Upper lobe of right lung (tissue), 1 donor: ENCODE data around the gene TMEM127. TPM values are rescaled to one million over a fixed set of nuclear protein-coding genes. Genes with fewer than 3 reads are reported as not detected.
"Not testable (repeated sequence)": the region's sequence is repeated elsewhere in the genome, so short reads cannot be mapped to it uniquely, and the experiment has no call there.

Experiments
- ATAC-seq: fragments of 200-7000 bp; cut with Tn5 transposase; one replicate; pipeline ENCODE4 v1.9.1; 2020; ENCODE audit warnings: mild to moderate bottlenecking, moderate library complexity
- DNase-seq: peaks from one replicate; pipeline ENCODE4 v3.0.0-alpha.2; 2020
- H3K27ac ChIP-seq: fragments of 200-600 bp; one replicate; pipeline ENCODE4 v1.8.0; 2022
- H3K27me3 ChIP-seq: fragments of 200-600 bp; one replicate; pipeline ENCODE4 v1.8.0; 2022; ENCODE audit warnings: mild to moderate bottlenecking
- H3K36me3 ChIP-seq: fragments of 200-600 bp; one replicate; pipeline ENCODE4 v1.8.0; 2022
- H3K4me1 ChIP-seq: fragments of 200-600 bp; one replicate; pipeline ENCODE4 v1.8.0; 2022
- H3K4me3 ChIP-seq: fragments of 200-600 bp; one replicate; pipeline ENCODE4 v1.8.0; 2022; ENCODE audit warnings: mild to moderate bottlenecking
- H3K9me3 ChIP-seq: fragments of 200-600 bp; one replicate; pipeline ENCODE4 v1.8.0; 2022
- intact Hi-C: fragments of 100-400 bp; cut with DNase I; formaldehyde crosslinking; loops from one replicate; pipeline ENCODE4 v1.11.0; 2022
- total RNA-seq: library from RNA; stranded (reverse); fragmentation: NEBNext Ultra II Directional; extraction: Animal tissue kit (Norgen Biotek cat#: 25700); gene quantifications from one replicate; pipeline ENCODE4 v1.2.1, GENCODE V29; 2021
- TF ChIP-seq, protein P1 (sequence below): fragments of 200-600 bp; IDR thresholded peaks from one replicate; pipeline ENCODE4 v1.8.0; 2022; ENCODE audit warnings: antibody characterized with exemption
- donor health status: DM: no; HTN: yes; CAD: no; lungs with severe emphysema.

Gene TMEM127
- total RNA-seq, 1 donor from 2014 or later = 67.3 TPM

DNA sequence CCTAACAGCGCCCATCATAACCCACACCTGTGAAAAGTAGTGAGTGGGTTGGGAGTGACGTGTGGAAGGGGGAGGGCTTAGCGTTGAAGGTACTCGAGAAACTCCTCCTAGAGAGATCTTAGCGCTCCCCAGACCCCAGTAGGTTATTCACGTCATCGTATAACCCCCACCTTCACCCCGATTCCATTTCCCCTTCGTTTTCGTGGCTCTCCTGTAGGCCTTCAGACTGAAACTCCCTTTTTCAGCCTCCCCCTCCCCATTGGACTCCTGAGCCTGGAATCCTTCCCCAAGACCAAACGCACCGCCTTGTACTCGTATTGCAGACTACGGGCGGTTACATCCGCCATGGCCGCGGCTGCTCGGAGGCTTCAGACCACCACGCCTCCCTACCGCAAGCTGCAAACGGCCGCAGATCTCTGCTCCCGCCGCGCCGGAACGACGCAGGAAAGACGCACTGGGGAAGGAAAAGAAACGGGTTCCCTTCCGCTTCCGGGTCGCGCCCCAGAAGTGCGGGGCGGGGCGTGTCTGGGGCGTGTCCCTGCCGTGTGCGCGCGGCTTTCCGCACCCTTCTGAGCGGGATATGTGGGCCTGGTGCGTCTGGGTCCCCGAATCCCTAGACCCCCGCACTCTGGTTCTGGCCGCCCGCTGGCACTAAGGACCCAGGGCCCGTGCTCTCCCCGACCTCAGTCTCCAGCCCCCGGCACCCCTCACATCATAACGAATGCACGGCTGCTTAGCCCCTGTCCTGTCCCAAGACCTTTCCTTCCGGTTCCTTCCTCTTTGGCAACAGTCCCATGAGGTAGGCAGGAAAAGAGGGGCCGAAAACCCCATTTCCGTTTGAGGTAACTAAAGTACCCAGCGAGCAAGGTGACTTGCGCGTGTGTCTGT is 39.5 kb upstream of the TMEM127 start, which contains the start of gene SNRNP200:
Gene SNRNP200, minus strand, starts transcription at position 456 of the 888 bp plus-strand sequence. Its CDS starts 109 bp downstream, at position 347.
- intact Hi-C loops = no loop called here
- H3K4me3 ChIP-seq = peak within 1 kb of the TSS; percentile 69
- peaks cover 41% of the 10 kb centered on the region for H3K36me3 ChIP-seq
- H3K27me3 ChIP-seq = no peaks in the 10 kb centered on the region
- TF ChIP-seq, protein P1, sequence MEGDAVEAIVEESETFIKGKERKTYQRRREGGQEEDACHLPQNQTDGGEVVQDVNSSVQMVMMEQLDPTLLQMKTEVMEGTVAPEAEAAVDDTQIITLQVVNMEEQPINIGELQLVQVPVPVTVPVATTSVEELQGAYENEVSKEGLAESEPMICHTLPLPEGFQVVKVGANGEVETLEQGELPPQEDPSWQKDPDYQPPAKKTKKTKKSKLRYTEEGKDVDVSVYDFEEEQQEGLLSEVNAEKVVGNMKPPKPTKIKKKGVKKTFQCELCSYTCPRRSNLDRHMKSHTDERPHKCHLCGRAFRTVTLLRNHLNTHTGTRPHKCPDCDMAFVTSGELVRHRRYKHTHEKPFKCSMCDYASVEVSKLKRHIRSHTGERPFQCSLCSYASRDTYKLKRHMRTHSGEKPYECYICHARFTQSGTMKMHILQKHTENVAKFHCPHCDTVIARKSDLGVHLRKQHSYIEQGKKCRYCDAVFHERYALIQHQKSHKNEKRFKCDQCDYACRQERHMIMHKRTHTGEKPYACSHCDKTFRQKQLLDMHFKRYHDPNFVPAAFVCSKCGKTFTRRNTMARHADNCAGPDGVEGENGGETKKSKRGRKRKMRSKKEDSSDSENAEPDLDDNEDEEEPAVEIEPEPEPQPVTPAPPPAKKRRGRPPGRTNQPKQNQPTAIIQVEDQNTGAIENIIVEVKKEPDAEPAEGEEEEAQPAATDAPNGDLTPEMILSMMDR = no peak
- peak; percentile 100 for ATAC-seq
- H3K27ac ChIP-seq = peak within 1 kb of the TSS; percentile 67
- no peaks in the 10 kb centered on the region for H3K9me3 ChIP-seq
- DNase-seq = peak; percentile 94
- H3K4me1 ChIP-seq = peaks cover 28% of the 10 kb centered on the region

DNA sequence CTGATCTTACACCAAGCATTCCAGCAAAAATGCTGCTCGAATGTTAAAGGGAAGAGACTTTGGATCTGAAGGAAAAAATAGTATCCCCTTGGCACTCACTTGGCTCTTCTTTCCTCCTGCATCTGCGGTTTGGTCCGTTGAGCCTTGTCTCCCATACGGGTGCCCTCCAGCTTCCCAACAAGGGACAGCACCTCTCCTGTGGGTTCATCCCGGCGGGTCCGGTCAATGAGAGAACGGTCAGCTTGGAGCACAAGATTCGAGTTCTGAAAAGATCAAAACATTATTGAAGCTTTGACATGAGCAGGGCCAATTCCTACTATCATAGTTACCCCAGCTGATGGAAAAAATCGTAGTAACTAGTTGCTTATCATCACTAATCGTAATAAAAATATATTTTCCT is 38.8 kb upstream of the TMEM127 start:
- Histone ChIP-seq H3K9me3 (no peaks in the 10 kb centered on the region), H3K36me3 (peaks cover 49% of the 10 kb centered on the region), H3K27ac (peak overlapping the region; percentile 67), H3K4me3 (peak overlapping the region; percentile 69), H3K4me1 (peaks cover 28% of the 10 kb centered on the region), H3K27me3 (no peaks in the 10 kb centered on the region)
- intact Hi-C loops = no loop called here
- ATAC-seq = no peak
- no peak for DNase-seq
- TF ChIP-seq, protein P1 = no peak

DNA sequence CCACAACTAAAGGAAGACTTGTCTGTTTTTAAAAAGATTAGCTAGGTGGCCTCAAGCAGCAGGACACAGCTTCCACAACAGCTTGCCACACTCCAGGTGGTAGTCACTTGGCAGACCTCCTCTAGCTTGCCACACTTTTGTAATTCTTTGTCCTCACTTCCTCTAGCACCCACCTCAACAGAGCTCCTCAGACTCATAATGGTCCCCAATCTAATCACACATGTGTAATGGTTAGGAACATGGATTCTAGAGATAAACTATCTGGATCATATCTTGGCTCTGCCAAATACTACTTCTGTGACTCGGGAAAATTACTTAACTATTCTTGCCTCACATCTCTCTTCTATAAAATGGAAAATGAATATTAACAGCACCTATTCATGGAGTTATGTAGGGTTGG is 36.1 kb upstream of the TMEM127 start:
- H3K36me3 ChIP-seq = peaks cover 76% of the 10 kb centered on the region
- TF ChIP-seq, protein P1 = no peak
- intact Hi-C loops = no loop called here

DNA sequence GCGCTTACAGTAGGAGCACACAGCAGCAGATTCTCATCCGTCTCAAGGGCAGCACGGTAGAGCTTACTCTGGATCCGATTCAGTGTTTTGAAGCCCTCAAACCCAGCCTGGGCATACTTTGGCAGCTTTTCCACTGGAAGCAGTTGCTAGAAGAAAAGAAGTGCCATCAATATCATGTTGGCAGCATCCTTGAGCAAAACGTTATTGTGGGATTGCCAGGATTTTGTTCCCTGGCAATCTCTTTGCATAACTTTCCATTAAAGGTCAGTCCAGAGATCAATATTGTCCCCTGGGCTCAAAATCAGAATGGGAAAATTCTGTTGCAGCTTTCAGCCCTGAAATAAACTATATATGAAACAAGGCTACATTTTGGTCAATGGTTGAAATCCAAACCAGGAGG is 31.1 kb upstream of the TMEM127 start:
- Histone ChIP-seq H3K27me3 (no peaks in the 10 kb centered on the region), H3K4me1 (no peaks in the 10 kb centered on the region), H3K27ac (no peak overlapping the region), H3K36me3 (peaks cover 100% of the 10 kb centered on the region), H3K9me3 (no peaks in the 10 kb centered on the region), H3K4me3 (no peak overlapping the region)
- no peak for DNase-seq
- TF ChIP-seq, protein P1 = no peak
- intact Hi-C loops = no loop called here
- ATAC-seq = no peak

More for the DNA sequence above, 36.1 kb upstream of the TMEM127 start:
- Histone ChIP-seq H3K27ac (no peak overlapping the region), H3K4me1 (peaks cover 28% of the 10 kb centered on the region), H3K4me3 (no peak overlapping the region), H3K9me3 (no peaks in the 10 kb centered on the region), H3K27me3 (no peaks in the 10 kb centered on the region)
- DNase-seq (no peak), ATAC-seq (no peak)

DNA sequence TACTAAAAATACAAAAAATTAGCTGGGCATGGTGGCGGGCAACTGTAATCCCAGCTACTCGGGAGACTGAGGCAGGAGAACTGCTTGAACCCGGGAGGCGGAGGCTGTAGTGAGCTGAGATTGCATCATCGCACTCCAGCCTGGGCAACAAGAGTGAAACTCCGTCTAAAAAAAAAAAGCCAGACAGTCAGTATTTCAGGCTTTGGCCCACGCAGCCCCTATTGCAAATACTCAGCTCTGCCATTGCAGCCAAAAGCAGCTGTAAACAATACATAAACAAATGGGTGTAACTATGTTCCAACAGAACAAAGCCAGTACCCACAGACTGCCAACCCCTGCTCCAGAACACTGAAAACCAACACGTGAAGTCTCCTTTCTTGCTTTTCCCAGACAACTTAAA is 28.5 kb upstream of the TMEM127 start:
- H3K27me3 ChIP-seq, intact Hi-C loops, H3K4me3 ChIP-seq, H3K4me1 ChIP-seq, H3K9me3 ChIP-seq, H3K27ac ChIP-seq, DNase-seq, ATAC-seq: not testable (repeated sequence)
- peaks cover 100% of the 10 kb centered on the region for H3K36me3 ChIP-seq

DNA sequence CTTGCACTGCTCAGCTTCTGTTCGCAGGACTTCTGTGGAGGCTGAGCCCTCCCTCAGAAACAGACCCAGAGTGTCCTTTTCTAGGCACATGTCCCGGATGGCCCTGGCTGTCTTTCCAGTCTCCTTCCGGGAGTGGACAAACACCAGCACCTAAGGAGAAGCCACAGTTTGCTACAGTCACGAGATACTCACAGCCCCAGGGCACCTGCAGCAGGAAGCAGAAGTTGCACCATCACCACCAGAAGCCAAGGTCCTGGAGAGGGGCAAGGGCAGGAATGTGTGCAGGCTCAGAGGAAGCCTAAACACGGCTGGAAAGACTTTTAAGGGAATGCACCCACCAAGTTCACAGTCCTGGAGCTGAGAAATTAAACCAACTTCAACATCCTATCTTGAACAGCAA is 26.0 kb upstream of the TMEM127 start:
- Histone ChIP-seq H3K27ac (no peak overlapping the region), H3K36me3 (peaks cover 100% of the 10 kb centered on the region), H3K9me3 (no peaks in the 10 kb centered on the region), H3K4me3 (no peak overlapping the region), H3K27me3 (no peaks in the 10 kb centered on the region), H3K4me1 (no peaks in the 10 kb centered on the region)
- intact Hi-C loops = no loop called here
- TF ChIP-seq, protein P1 = no peak
- ATAC-seq (no peak), DNase-seq (no peak)
